Adrenal gland (tissue), 5 donors: ENCODE results near the gene PAEP.

Experiments used
- POLR2A ChIP-seq, 2 donors: fragments of 450-650 bp; IDR thresholded peaks; one replicate each; pipeline ENCODE4 v1.6.1; 2017; ENCODE audit warnings: antibody characterized with exemption in 2 of 2, mild to moderate bottlenecking in 2 of 2, moderate library complexity in 1 of 2
- TF ChIP-seq, protein P1 (sequence below), 6 experiments: fragments of 450-650 bp in 4 of 6; fragments of 200-600 bp in 2 of 6; sonication (generic) in 1 of 6; IDR thresholded peaks; 1 replicate in 5 of 6; 2 replicates in 1 of 6; pipeline versions ENCODE4 v1.5.1 to v1.8.0; 2016 to 2021; ENCODE audit warnings: antibody characterized with exemption in 6 of 6, mild to moderate bottlenecking in 2 of 6, moderate library complexity in 1 of 6
- donor health status: DM: no; HTN: no; CAD: no.

- TF ChIP-seq, protein P1, sequence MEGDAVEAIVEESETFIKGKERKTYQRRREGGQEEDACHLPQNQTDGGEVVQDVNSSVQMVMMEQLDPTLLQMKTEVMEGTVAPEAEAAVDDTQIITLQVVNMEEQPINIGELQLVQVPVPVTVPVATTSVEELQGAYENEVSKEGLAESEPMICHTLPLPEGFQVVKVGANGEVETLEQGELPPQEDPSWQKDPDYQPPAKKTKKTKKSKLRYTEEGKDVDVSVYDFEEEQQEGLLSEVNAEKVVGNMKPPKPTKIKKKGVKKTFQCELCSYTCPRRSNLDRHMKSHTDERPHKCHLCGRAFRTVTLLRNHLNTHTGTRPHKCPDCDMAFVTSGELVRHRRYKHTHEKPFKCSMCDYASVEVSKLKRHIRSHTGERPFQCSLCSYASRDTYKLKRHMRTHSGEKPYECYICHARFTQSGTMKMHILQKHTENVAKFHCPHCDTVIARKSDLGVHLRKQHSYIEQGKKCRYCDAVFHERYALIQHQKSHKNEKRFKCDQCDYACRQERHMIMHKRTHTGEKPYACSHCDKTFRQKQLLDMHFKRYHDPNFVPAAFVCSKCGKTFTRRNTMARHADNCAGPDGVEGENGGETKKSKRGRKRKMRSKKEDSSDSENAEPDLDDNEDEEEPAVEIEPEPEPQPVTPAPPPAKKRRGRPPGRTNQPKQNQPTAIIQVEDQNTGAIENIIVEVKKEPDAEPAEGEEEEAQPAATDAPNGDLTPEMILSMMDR (IDR thresholded peaks at IDR 0.05): no peak
- TF ChIP-seq POLR2A (IDR thresholded peaks at IDR 0.05): no peak
Measured at GRCh38 chr9:135522137-135522877, 39.2 kb upstream of the PAEP start.
